Measurements from ENCODE around the gene GJA1. TPM values are rescaled to one million over a fixed set of nuclear protein-coding genes. Genes with fewer than 3 reads are reported as not detected.

The GJA1 gene
- total RNA-seq, 1 donor from 2014 or later = 67.3 TPM

Small RNA genes lying within 50 kb of the gene (small RNA-seq; reads per million reads assigned to genes)
- not detected for gene RNU4-35P

Other genes with a start within 250 kb of the GJA1 start
- gene TBC1D32, start 101.2 kb upstream of the GJA1 start, total RNA-seq = 14.6 TPM